Central memory CD8-positive, alpha-beta T cell (primary cell): ENCODE data around the gene ZHX3.

Source experiments
- ATAC-seq: fragments of 150-1000 bp; cut with Tn5 transposase; replicated peaks from 2 replicates; pipeline ENCODE4 v1.10.0; 2022; ENCODE audit warnings: mild to moderate bottlenecking, moderate FRiP score, moderate number of reproducible peaks; ENCODE audit not compliant: poor library complexity, severe bottlenecking; ENCODE audit errors: extremely low read depth
- DNase-seq, 2 donors: peaks; one replicate each; pipeline ENCODE4 v3.0.0; 2021; ENCODE audit warnings: low spot score in 2 of 2
- H3K27ac Mint-ChIP-seq: one replicate; pipeline ENCODE4 v1.8.0; 2022; ENCODE audit warnings: low read depth, mild to moderate bottlenecking, moderate library complexity, mixed read lengths
- H3K27me3 Mint-ChIP-seq: one replicate; pipeline ENCODE4 v1.8.0; 2022; ENCODE audit warnings: mixed read lengths
- H3K36me3 Mint-ChIP-seq: one replicate; pipeline ENCODE4 v1.8.0; 2022; ENCODE audit warnings: mild to moderate bottlenecking, moderate library complexity, mixed read lengths; ENCODE audit not compliant: insufficient read depth
- H3K4me1 Mint-ChIP-seq: one replicate; pipeline ENCODE4 v1.8.0; 2022; ENCODE audit warnings: mixed read lengths
- H3K4me3 Mint-ChIP-seq: one replicate; pipeline ENCODE4 v1.8.0; 2022; ENCODE audit warnings: mild to moderate bottlenecking, moderate library complexity, mixed read lengths
- H3K9me3 Mint-ChIP-seq: one replicate; pipeline ENCODE4 v1.8.0; 2022; ENCODE audit warnings: mixed read lengths

ZHX3 gene

DNA sequence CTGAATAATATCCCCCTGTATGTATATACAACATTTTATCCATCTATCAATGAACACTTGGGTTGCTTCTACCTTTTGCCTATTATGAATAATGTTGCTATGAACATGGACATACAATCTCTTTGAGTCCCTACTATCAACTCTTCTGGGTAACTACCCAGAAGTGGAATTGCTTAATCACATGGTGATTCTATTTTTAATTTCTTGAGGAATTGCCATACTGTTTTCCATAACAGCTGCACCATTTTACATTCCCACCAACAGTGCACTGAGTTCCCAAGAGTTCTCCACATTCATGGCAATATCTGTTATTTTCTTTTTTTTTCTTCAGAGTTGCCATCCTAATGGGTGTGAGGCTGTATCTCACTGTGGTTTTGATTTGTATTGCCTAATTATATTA lies 88.3 kb downstream of the ZHX3 start:
- Mint-ChIP-seq H3K9me3 (no peaks in the 10 kb centered on the region), H3K4me1 (peaks cover 7% of the 10 kb centered on the region), H3K36me3 (no peaks in the 10 kb centered on the region), H3K27me3 (no peaks in the 10 kb centered on the region), H3K4me3 (no peak overlapping the region), H3K27ac (no peak overlapping the region)
- DNase-seq = no peak
- ATAC-seq = no peak

- no peak for ATAC-seq
- no peaks in the 10 kb centered on the region for H3K27me3 Mint-ChIP-seq
- no peak overlapping the region for H3K4me3 Mint-ChIP-seq
- H3K36me3 Mint-ChIP-seq = no peaks in the 10 kb centered on the region
- H3K4me1 Mint-ChIP-seq = peaks cover 7% of the 10 kb centered on the region
- no peak overlapping the region for H3K27ac Mint-ChIP-seq
- no peaks in the 10 kb centered on the region for H3K9me3 Mint-ChIP-seq
- DNase-seq = no peak
Observed at GRCh38 chr20:41228858-41229257, 88.7 kb downstream of the ZHX3 start.

GRCh38 chr20:41226426-41226825 lies 91.1 kb downstream of the ZHX3 start:
- Mint-ChIP-seq H3K27ac (no peak overlapping the region), H3K27me3 (no peaks in the 10 kb centered on the region), H3K9me3 (no peaks in the 10 kb centered on the region), H3K36me3 (no peaks in the 10 kb centered on the region), H3K4me1 (no peaks in the 10 kb centered on the region), H3K4me3 (no peak overlapping the region)
- DNase-seq (no peak), ATAC-seq (no peak)

GRCh38 chr20:41225091-41225490 lies 92.4 kb downstream of the ZHX3 start:
- Mint-ChIP-seq H3K4me1 (no peaks in the 10 kb centered on the region), H3K9me3 (no peaks in the 10 kb centered on the region), H3K27me3 (no peaks in the 10 kb centered on the region), H3K27ac (no peak overlapping the region), H3K36me3 (no peaks in the 10 kb centered on the region), H3K4me3 (no peak overlapping the region)
- ATAC-seq = no peak
- DNase-seq = no peak

- no peak overlapping the region for H3K4me3 Mint-ChIP-seq
- no peaks in the 10 kb centered on the region for H3K4me1 Mint-ChIP-seq
- DNase-seq (no peak), ATAC-seq (no peak)
- no peak overlapping the region for H3K27ac Mint-ChIP-seq
- no peaks in the 10 kb centered on the region for H3K27me3 Mint-ChIP-seq
- H3K9me3 Mint-ChIP-seq = no peaks in the 10 kb centered on the region
- no peaks in the 10 kb centered on the region for H3K36me3 Mint-ChIP-seq
Observed at GRCh38 chr20:41224281-41224680, 93.2 kb downstream of the ZHX3 start.

DNA sequence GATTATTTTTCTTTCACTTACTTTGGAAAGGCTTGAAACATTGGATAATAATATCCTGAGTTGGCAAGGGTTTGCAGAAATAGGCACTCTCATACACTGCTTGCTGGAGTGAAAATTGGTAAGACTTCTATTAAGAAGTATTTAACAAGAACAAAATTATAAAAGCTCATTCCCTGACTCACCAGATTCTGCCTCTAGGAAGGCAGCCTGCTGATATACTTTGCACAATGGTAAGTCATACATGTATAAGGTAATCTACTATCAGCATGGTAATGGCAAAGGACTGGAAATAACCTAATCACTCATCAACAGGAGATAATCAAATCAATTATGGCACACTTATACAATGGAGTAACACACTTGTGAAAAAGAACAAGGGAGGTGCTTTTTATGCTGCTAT lies 94.4 kb downstream of the ZHX3 start:
- no peak overlapping the region for H3K27ac Mint-ChIP-seq
- DNase-seq = no peak
- ATAC-seq = no peak
- H3K27me3 Mint-ChIP-seq = no peaks in the 10 kb centered on the region
- no peaks in the 10 kb centered on the region for H3K36me3 Mint-ChIP-seq
- H3K9me3 Mint-ChIP-seq = no peaks in the 10 kb centered on the region
- H3K4me1 Mint-ChIP-seq = no peaks in the 10 kb centered on the region
- H3K4me3 Mint-ChIP-seq = no peak overlapping the region

GRCh38 chr20:41222703-41223102 lies 94.8 kb downstream of the ZHX3 start:
- no peak for ATAC-seq
- no peaks in the 10 kb centered on the region for H3K9me3 Mint-ChIP-seq
- no peak overlapping the region for H3K4me3 Mint-ChIP-seq
- H3K4me1 Mint-ChIP-seq = no peaks in the 10 kb centered on the region
- H3K27me3 Mint-ChIP-seq = no peaks in the 10 kb centered on the region
- H3K27ac Mint-ChIP-seq = no peak overlapping the region
- no peak for DNase-seq
- no peaks in the 10 kb centered on the region for H3K36me3 Mint-ChIP-seq

GRCh38 chr20:41222296-41222695 lies 95.2 kb downstream of the ZHX3 start:
- H3K27ac Mint-ChIP-seq = no peak overlapping the region
- DNase-seq (no peak), ATAC-seq (no peak)
- H3K36me3 Mint-ChIP-seq = no peaks in the 10 kb centered on the region
- H3K9me3 Mint-ChIP-seq = no peaks in the 10 kb centered on the region
- H3K4me1 Mint-ChIP-seq = no peaks in the 10 kb centered on the region
- H3K27me3 Mint-ChIP-seq = no peaks in the 10 kb centered on the region
- no peak overlapping the region for H3K4me3 Mint-ChIP-seq

DNA sequence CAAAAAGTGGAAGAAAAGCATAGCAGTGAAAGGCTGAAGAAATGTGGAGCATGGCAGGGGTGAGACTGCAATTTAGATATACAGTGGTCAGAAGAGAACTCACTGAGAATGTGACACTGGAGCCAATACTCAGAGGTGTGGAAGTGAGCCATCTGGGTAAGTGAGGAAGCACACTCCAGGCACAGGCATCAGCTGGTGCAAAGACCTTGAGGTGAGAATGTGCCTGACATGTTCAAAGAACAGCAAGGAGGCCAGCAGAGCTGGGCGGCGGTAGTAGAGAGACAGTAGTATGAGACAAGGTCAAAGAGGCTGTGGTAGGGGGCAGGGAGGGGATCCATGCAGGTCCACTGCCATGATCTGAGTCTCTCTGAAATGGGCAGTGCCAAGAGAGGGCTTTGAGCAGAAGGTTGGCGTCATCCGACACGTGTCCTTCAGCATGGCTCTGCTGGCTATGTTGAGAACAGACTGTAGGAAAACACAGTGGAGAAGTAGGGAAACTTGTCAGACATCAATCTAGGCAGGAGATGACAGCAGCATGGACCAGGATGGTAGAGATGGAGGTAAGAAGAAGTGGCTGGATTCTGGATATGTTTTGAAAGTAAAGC lies 95.8 kb downstream of the ZHX3 start:
- H3K27ac Mint-ChIP-seq = no peak overlapping the region
- DNase-seq (no peak), ATAC-seq (no peak)
- no peaks in the 10 kb centered on the region for H3K9me3 Mint-ChIP-seq
- H3K36me3 Mint-ChIP-seq = no peaks in the 10 kb centered on the region
- no peaks in the 10 kb centered on the region for H3K4me1 Mint-ChIP-seq
- no peaks in the 10 kb centered on the region for H3K27me3 Mint-ChIP-seq
- no peak overlapping the region for H3K4me3 Mint-ChIP-seq

GRCh38 chr20:41219824-41220223 lies 97.7 kb downstream of the ZHX3 start:
- ATAC-seq (no peak), DNase-seq (no peak)
- Mint-ChIP-seq H3K4me3 (no peak overlapping the region), H3K27ac (no peak overlapping the region), H3K4me1 (no peaks in the 10 kb centered on the region), H3K36me3 (no peaks in the 10 kb centered on the region), H3K9me3 (no peaks in the 10 kb centered on the region), H3K27me3 (no peaks in the 10 kb centered on the region)

DNA sequence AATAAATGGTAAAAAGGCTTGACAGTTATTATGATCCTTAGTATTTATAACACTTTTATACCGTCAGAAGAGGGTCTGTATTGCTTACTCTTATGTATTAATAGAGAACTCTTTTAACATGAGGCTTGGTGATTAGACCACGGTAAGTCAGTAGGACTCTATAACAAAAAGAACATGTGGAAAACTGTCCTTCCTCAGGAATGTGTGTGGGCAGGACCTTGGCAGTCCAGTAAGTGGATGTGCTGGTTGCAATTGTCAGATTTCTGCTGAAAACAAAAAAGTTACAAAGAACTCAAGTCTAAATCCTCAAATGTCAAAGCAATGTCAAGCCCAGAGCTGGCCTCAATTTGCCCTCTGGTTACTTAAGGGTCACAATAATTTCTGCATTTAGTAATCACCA lies 99.1 kb downstream of the ZHX3 start:
- Mint-ChIP-seq H3K27me3 (no peaks in the 10 kb centered on the region), H3K36me3 (no peaks in the 10 kb centered on the region), H3K4me1 (no peaks in the 10 kb centered on the region), H3K9me3 (no peaks in the 10 kb centered on the region), H3K4me3 (no peak overlapping the region), H3K27ac (no peak overlapping the region)
- ATAC-seq = no peak
- DNase-seq = no peak

- Mint-ChIP-seq H3K4me1 (no peaks in the 10 kb centered on the region), H3K27me3 (no peaks in the 10 kb centered on the region), H3K9me3 (no peaks in the 10 kb centered on the region), H3K27ac (no peak overlapping the region), H3K4me3 (no peak overlapping the region), H3K36me3 (no peaks in the 10 kb centered on the region)
- ATAC-seq (no peak), DNase-seq (no peak)
Observed at GRCh38 chr20:41217422-41217821, 100.1 kb downstream of the ZHX3 start.

DNA sequence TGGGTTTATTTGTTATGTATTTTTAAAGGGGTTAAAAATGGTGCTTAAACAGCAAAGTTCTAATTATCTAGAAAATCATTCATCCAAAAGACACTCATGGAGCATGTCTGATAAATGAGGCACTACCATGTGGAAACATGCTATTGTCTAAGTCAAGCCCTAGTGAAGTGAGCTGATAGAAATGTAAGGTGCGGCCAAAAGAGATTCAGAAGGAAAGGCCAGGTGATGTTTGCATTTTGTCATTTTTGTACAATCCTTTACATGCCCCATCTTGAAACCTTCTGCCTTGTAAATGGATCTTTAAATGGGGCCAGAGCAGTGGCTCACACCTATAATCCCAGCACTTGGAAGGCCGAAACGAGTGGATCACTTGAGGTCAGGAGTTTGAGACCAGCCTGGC lies 102.9 kb downstream of the ZHX3 start:
- Mint-ChIP-seq H3K9me3 (no peaks in the 10 kb centered on the region), H3K36me3 (peaks cover 4% of the 10 kb centered on the region), H3K4me3 (no peak overlapping the region), H3K27ac (no peak overlapping the region), H3K27me3 (no peaks in the 10 kb centered on the region), H3K4me1 (no peaks in the 10 kb centered on the region)
- DNase-seq (no peak), ATAC-seq (no peak)

DNA sequence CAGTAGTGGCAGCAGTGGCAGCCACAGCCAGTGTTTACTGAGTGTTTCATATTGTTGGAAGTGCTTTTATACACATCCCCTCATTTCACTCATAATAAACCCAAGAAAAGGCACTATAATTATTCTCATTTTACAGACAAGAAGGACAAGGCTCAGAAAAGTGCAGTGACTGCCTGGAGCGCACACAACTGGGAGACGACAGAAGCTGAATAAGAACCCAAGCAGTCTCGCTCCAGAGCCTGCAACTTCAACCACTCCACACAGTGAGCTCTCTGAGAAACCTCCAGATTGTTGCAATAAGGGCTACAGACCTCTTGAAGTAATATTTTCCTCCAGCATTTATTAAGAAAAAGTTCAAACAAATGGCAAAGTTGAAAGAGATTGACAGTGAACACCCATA lies 103.3 kb downstream of the ZHX3 start:
- no peak for ATAC-seq
- Mint-ChIP-seq H3K4me1 (no peaks in the 10 kb centered on the region), H3K9me3 (no peaks in the 10 kb centered on the region), H3K27ac (no peak overlapping the region), H3K36me3 (peaks cover 4% of the 10 kb centered on the region), H3K4me3 (no peak overlapping the region), H3K27me3 (no peaks in the 10 kb centered on the region)
- no peak for DNase-seq
